Fibroblast of gingiva (primary cell): Measurements from ENCODE around the gene UFSP2.
"Not testable (repeated sequence)": the region's sequence is repeated elsewhere in the genome, so short reads cannot be mapped to it uniquely, and the experiment has no call there.

Experiments used
- DNase-seq: peaks from one replicate; pipeline ENCODE4 v3.0.0-alpha.2; 2011; ENCODE audit warnings: low read depth

Gene UFSP2

GRCh38 chr4:185384061-185384460 is 41.7 kb downstream of the UFSP2 start:
- no peak for DNase-seq

GRCh38 chr4:185383451-185383850 is 42.3 kb downstream of the UFSP2 start:
- no peak for DNase-seq

- no peak for DNase-seq
These were observed 43.0 kb downstream of the UFSP2 start for GRCh38 chr4:185382754-185383153.

- peak; percentile 18 for DNase-seq
These were observed 44.2 kb downstream of the UFSP2 start for GRCh38 chr4:185381288-185382196.

- no peak for DNase-seq
These were observed 45.4 kb downstream of the UFSP2 start for GRCh38 chr4:185380320-185380719.

GRCh38 chr4:185379326-185380295 is 46.2 kb downstream of the UFSP2 start:
- no peak for DNase-seq

GRCh38 chr4:185378264-185378663 is 47.5 kb downstream of the UFSP2 start:
- DNase-seq: no peak

- no peak for DNase-seq
These were observed 51.2 kb downstream of the UFSP2 start for GRCh38 chr4:185374573-185374972.

- no peak for DNase-seq
These were observed 51.7 kb downstream of the UFSP2 start for GRCh38 chr4:185374027-185374426.

- DNase-seq: no peak
These were observed 54.1 kb downstream of the UFSP2 start for GRCh38 chr4:185371702-185372101.

- no peak for DNase-seq
These were observed 55.4 kb downstream of the UFSP2 start for GRCh38 chr4:185370268-185370949.

- DNase-seq: no peak
These were observed 56.0 kb downstream of the UFSP2 start for GRCh38 chr4:185369731-185370130.

GRCh38 chr4:185364886-185365285 is 60.9 kb downstream of the UFSP2 start:
- DNase-seq: no peak

- no peak for DNase-seq
These were observed 62.5 kb downstream of the UFSP2 start for GRCh38 chr4:185363251-185363650.

GRCh38 chr4:185362570-185362969 is 63.2 kb downstream of the UFSP2 start:
- DNase-seq: not testable (repeated sequence)

- DNase-seq: no peak
These were observed 63.9 kb downstream of the UFSP2 start for GRCh38 chr4:185361872-185362271.

- DNase-seq: no peak
These were observed 65.9 kb downstream of the UFSP2 start for GRCh38 chr4:185359767-185360446.

GRCh38 chr4:185358959-185359358 is 66.8 kb downstream of the UFSP2 start:
- no peak for DNase-seq

GRCh38 chr4:185358514-185358913 is 67.2 kb downstream of the UFSP2 start:
- no peak for DNase-seq

- no peak for DNase-seq
These were observed 67.9 kb downstream of the UFSP2 start for GRCh38 chr4:185357733-185358440.

- peak; percentile 6 for DNase-seq
These were observed 68.6 kb downstream of the UFSP2 start for GRCh38 chr4:185357211-185357610.
